Activated T-cell treated with anti-CD3 and anti-CD28 coated beads, Interleukin-2, amount 50 U/mL, for 4 hours (primary cell): ENCODE data around the gene SMAD7. TPM values are rescaled to one million over a fixed set of nuclear protein-coding genes. Genes with fewer than 3 reads are reported as not detected.
A peak's percentile ranks its signal among the peaks of the same experiment; 100 is the strongest.

Experiments used
- ATAC-seq, 2 donors: fragments of 200-7000 bp; cut with Tn5 transposase; one replicate each; pipeline ENCODE4 v1.10.0; 2021
- DNase-seq: peaks from one replicate; pipeline ENCODE4 v3.0.0-alpha.2; 2020
- H3K27me3 Mint-ChIP-seq: one replicate; pipeline ENCODE4 v1.8.0; 2021; ENCODE audit warnings: low read depth, mixed read lengths
- H3K36me3 Mint-ChIP-seq: one replicate; pipeline ENCODE4 v1.8.0; 2022; ENCODE audit warnings: mixed read lengths; ENCODE audit not compliant: insufficient read depth
- H3K4me1 Mint-ChIP-seq: one replicate; pipeline ENCODE4 v1.8.0; 2021; ENCODE audit warnings: low read depth, mixed read lengths
- H3K4me3 Mint-ChIP-seq: one replicate; pipeline ENCODE4 v1.8.0; 2021; ENCODE audit warnings: mild to moderate bottlenecking, moderate library complexity, mixed read lengths
- H3K9me3 Mint-ChIP-seq: one replicate; pipeline ENCODE4 v1.8.0; 2021; ENCODE audit warnings: mixed read lengths
- total RNA-seq, 3 donors: library from RNA; stranded (reverse); gene quantifications; one replicate each; pipeline ENCODE4 v1.2.1, GENCODE V29; 2021

Gene SMAD7
- total RNA-seq, 3 donors from 2014 or later: 8.0 to 13.6 (median 9.6) TPM

GRCh38 chr18:48949050-48949605, 1.6 kb downstream of the SMAD7 start:
- Mint-ChIP-seq H3K36me3 (peaks cover 16% of the 10 kb centered on the region), H3K4me3 (peak overlapping the region; percentile 92), H3K27me3 (no peaks in the 10 kb centered on the region), H3K4me1 (peaks cover 50% of the 10 kb centered on the region), H3K9me3 (no peaks in the 10 kb centered on the region)
- ATAC-seq (no peak), DNase-seq (no peak)

DNA sequence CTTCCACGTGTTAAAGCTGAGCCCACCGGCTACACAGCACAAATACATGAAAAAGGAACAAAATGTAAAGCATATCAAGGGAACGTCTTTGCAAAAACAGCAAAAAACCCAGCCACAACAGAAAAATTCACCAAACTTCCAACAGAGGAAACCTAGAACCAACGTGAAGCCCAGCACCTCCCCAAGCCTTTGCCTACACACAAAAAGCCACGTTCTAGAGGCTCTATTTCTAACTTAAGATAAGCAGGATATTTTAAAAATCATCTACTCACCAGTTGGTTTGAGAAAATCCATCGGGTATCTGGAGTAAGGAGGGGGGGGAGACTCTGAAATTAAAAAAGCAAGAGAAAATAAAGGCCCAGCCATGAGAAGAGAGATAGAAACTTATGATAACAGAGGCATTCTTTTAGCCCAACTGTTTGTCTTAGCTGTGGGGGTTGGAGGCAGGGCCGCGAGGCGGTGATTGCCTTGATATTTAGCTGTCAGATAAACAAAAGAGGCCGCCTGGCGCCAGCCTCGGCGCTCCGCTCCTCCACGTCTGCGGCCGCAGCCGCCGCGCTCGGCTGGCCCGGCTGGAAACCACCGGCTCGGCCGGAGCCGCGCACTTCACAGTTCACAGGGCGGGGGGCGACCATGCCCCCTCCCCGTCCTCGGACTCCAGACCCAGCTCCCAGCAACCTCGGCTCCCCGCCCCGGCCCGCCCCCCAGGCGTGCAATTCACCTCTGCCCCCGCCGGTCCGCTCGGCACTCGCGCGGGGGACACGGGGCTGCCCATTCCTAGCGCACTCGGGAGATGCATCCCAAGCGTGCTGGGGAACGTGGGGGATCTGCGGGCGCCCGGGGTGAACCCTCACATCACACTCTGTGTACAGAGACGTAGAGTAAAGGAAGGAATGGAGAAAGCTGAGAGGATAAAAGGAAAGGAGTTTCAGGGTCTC, 2.4 kb downstream of the SMAD7 start:
- no peaks in the 10 kb centered on the region for H3K9me3 Mint-ChIP-seq
- no peak for ATAC-seq
- H3K27me3 Mint-ChIP-seq: no peaks in the 10 kb centered on the region
- DNase-seq: peak; percentile 47
- peak overlapping the region; percentile 92 for H3K4me3 Mint-ChIP-seq
- peaks cover 20% of the 10 kb centered on the region for H3K36me3 Mint-ChIP-seq
- H3K4me1 Mint-ChIP-seq: peaks cover 56% of the 10 kb centered on the region

GRCh38 chr18:48947560-48947959, 3.2 kb downstream of the SMAD7 start:
- peak overlapping the region; percentile 92 for H3K4me3 Mint-ChIP-seq
- DNase-seq: no peak
- ATAC-seq: no peak
- no peaks in the 10 kb centered on the region for H3K9me3 Mint-ChIP-seq
- peaks cover 62% of the 10 kb centered on the region for H3K4me1 Mint-ChIP-seq
- peaks cover 22% of the 10 kb centered on the region for H3K36me3 Mint-ChIP-seq
- H3K27me3 Mint-ChIP-seq: no peaks in the 10 kb centered on the region

- no peak for DNase-seq
- Mint-ChIP-seq H3K27me3 (no peaks in the 10 kb centered on the region), H3K4me3 (peak overlapping the region; percentile 92), H3K36me3 (peaks cover 25% of the 10 kb centered on the region), H3K4me1 (peaks cover 66% of the 10 kb centered on the region), H3K9me3 (no peaks in the 10 kb centered on the region)
- ATAC-seq: no peak
These were observed 3.7 kb downstream of the SMAD7 start for GRCh38 chr18:48947092-48947491.

DNA sequence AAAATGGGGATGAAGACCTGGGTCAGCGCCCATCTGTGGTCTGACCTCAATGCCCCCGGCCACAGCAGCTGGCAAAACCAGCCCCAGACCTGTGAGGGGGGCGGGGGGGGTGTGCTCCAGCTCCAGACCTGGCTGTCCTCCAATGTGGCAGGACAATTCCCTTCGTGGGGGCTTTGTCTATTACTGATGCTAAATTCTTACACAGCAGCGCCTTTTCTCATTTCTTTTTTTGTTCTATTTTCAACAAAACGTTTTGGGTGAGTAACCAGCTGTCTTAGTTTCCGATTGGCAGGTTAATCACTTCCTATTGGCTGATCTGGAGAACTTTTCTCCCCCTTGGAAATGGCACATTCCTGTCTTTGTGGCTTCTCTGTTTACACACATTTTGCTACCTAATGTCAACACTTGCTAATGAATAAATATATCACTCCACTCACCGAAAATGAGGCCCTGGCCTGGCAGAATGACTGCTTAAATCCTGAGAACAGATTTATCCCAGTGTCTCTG, 4.4 kb downstream of the SMAD7 start:
- DNase-seq (no peak), ATAC-seq (no peak)
- Mint-ChIP-seq H3K4me3 (no peak overlapping the region), H3K36me3 (peaks cover 30% of the 10 kb centered on the region), H3K9me3 (no peaks in the 10 kb centered on the region), H3K4me1 (peaks cover 73% of the 10 kb centered on the region), H3K27me3 (no peaks in the 10 kb centered on the region)

- H3K27me3 Mint-ChIP-seq: no peaks in the 10 kb centered on the region
- DNase-seq: no peak
- H3K4me3 Mint-ChIP-seq: peak overlapping the region; percentile 7
- H3K36me3 Mint-ChIP-seq: peaks cover 30% of the 10 kb centered on the region
- no peaks in the 10 kb centered on the region for H3K9me3 Mint-ChIP-seq
- H3K4me1 Mint-ChIP-seq: peaks cover 77% of the 10 kb centered on the region
- ATAC-seq: no peak
These were observed 4.9 kb downstream of the SMAD7 start for GRCh38 chr18:48945953-48946217.

DNA sequence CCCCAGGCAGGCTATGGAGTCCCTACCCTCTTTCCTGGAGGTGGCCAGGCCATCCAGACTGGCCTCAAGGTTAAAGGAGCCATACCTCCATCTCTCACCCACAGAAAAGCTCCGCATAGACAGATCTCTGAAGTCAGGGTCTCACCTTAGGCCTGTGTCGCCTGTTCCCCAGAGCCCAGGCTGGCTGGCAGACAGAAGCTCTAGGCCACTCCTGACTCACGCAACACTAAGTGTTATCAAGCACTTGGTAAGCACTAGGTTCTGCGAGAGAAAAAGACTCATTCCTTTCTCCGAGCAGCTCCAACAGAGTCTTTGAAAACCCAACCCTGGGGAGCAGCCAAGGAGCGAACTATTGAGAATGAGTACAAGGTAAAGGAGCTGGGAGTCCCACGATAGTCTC, 6.1 kb downstream of the SMAD7 start:
- Mint-ChIP-seq H3K9me3 (no peaks in the 10 kb centered on the region), H3K27me3 (no peaks in the 10 kb centered on the region), H3K4me1 (peaks cover 89% of the 10 kb centered on the region), H3K36me3 (peaks cover 30% of the 10 kb centered on the region), H3K4me3 (peak overlapping the region; percentile 5)
- ATAC-seq (no peak), DNase-seq (no peak)

GRCh38 chr18:48943736-48944527, 6.8 kb downstream of the SMAD7 start:
- ATAC-seq (no peak), DNase-seq (no peak)
- H3K4me3 Mint-ChIP-seq: peak overlapping the region; percentile 5
- peaks cover 92% of the 10 kb centered on the region for H3K4me1 Mint-ChIP-seq
- no peaks in the 10 kb centered on the region for H3K27me3 Mint-ChIP-seq
- H3K9me3 Mint-ChIP-seq: no peaks in the 10 kb centered on the region
- H3K36me3 Mint-ChIP-seq: peaks cover 30% of the 10 kb centered on the region

DNA sequence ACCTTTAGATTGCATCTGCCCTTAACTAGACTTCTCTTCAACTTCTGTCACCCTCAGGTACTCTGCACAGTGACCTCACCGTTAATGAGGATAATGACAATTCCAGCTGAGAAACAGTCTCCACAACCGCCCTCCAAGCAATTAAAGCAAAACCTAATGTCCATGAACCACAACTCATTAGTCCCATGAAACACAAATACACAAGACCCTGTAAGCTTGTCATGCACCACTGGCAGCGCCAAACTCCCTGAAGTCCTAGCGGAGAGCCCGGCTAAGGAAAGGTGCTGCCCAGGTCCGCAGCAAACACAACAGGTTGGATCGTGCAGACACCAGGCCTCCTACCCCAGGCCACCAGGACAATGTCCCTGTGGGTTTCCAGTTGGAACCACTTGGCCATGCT, 7.4 kb downstream of the SMAD7 start:
- DNase-seq (no peak), ATAC-seq (no peak)
- Mint-ChIP-seq H3K4me3 (peak overlapping the region; percentile 16), H3K9me3 (no peaks in the 10 kb centered on the region), H3K27me3 (no peaks in the 10 kb centered on the region), H3K4me1 (peaks cover 98% of the 10 kb centered on the region), H3K36me3 (peaks cover 32% of the 10 kb centered on the region)

GRCh38 chr18:48942554-48943261, 8.1 kb downstream of the SMAD7 start:
- ATAC-seq: no peak
- Mint-ChIP-seq H3K9me3 (no peaks in the 10 kb centered on the region), H3K4me3 (no peak overlapping the region), H3K4me1 (peaks cover 98% of the 10 kb centered on the region), H3K27me3 (no peaks in the 10 kb centered on the region), H3K36me3 (peaks cover 32% of the 10 kb centered on the region)
- no peak for DNase-seq

DNA sequence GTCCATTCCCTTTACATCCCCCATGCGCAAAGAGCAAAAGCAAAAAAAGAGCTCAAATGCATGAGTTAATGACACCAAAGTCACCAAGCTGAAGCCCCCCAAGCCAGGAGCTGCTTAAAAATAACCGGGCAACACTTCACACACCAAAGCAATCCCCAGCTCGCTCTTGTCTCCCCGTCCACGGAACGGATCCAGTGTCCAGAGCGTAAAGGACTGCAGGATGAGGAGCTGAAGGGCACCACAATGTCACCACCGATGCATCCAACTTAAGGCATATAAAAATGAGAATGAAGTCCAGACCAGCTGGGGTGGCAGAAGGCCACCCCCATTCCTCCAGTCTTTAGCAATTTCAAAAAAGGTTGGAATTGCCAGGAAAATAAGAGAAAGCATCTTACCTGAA, 8.7 kb downstream of the SMAD7 start:
- no peak for ATAC-seq
- peaks cover 98% of the 10 kb centered on the region for H3K4me1 Mint-ChIP-seq
- peak overlapping the region; percentile 70 for H3K4me3 Mint-ChIP-seq
- H3K36me3 Mint-ChIP-seq: peaks cover 28% of the 10 kb centered on the region
- DNase-seq: no peak
- H3K9me3 Mint-ChIP-seq: no peaks in the 10 kb centered on the region
- H3K27me3 Mint-ChIP-seq: no peaks in the 10 kb centered on the region

DNA sequence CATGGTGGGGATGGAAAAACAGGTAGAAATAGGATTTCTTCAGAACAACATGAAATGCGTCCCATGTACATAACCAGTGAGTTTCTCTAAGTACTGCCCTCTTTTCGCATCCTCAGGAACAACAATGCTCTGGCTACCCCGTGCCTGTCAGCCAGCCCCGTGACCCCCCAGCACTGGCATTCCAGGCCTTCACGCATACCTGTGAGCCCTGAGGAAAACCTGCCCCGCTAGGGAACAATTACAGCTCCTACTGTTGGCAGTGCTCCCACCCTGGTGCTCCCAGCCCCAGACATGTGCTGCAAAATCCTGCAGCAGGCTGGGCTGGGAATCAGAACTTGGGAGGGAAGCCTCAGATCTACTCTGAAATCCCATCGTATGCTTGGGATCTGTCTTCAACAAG, 9.1 kb downstream of the SMAD7 start:
- peaks cover 96% of the 10 kb centered on the region for H3K4me1 Mint-ChIP-seq
- no peak for ATAC-seq
- H3K9me3 Mint-ChIP-seq: no peaks in the 10 kb centered on the region
- H3K36me3 Mint-ChIP-seq: peaks cover 26% of the 10 kb centered on the region
- H3K27me3 Mint-ChIP-seq: no peaks in the 10 kb centered on the region
- peak overlapping the region; percentile 70 for H3K4me3 Mint-ChIP-seq
- DNase-seq: no peak

DNA sequence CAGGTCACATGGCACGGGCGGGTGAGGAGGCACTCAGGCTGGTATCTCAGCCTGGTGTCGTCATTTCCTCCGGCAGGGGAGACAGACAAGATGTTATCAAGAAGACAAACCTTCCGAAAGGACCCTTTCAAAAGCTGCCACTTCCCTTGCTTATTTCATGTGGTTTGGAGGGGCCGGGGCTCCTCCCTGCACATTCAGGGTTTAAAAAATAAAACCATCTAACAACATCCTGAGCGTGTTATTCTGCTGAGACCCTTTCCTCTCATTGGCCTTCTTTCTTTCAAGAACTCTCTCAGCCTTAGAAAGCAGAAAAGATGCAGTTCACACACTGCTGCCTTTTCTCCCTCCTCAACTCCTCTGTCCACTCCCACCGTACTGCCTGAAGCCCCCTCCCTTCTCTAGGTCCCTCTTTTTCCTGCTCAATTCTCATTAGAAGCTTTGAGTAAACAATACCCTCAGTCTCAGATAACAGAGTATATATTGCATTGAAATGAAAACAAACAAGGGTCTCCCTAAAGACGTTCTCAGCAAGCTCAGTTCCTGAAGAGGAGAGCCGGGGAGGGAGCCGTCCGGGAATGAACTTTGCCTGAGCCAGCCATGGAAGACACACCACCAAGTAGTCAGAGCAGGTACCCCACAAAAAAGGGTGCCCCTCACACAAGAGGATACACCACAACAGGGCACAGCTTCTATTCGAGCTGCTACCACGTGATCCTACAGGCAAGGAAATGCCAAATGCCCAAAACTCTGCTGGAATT, 9.7 kb downstream of the SMAD7 start:
- H3K4me1 Mint-ChIP-seq: peaks cover 96% of the 10 kb centered on the region

More for the DNA sequence above, 9.7 kb downstream of the SMAD7 start:
- Mint-ChIP-seq H3K36me3 (peaks cover 23% of the 10 kb centered on the region), H3K4me3 (peak overlapping the region; percentile 70), H3K27me3 (no peaks in the 10 kb centered on the region), H3K9me3 (no peaks in the 10 kb centered on the region)
- DNase-seq (peak; percentile 74), ATAC-seq (peak; percentile 81 to 83)
